Measurements from ENCODE around the gene DYNLRB1.
A peak's percentile ranks its signal among the peaks of the same experiment; 100 is the strongest.
"Not testable (repeated sequence)": the region's sequence is repeated elsewhere in the genome, so short reads cannot be mapped to it uniquely, and the experiment has no call there.

The DYNLRB1 gene

DNA sequence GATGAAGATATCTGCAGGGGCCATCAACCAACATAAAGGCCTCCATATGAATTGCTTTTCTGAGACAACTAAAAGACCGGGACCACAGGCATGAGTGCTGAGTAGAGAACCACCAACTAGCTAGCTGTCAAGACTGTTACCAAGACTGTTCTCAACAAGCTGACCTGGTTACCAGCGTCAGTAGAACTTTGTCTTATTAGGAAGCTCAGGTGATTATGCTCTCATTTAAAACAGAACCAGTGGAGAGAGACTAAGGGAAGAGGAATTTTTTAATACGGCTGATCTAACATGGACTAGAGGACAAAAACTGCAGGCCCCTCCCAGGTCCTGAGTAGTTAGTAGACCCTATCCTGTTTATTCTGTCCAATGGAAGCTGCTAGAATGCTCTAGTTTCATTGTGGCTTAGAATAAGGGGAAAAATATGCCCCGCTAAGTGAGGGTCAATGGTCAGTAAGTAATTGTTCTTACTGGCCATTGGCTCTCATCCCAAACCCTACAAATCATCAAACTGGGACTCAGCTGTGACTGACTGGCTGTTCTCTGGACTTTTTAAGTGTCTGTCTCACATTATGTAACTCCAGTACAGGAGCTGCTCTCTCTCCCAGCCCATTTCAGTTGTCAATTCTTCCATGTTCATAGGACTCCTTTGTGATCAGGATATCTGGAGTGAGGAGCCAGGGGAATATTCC, 3.8 kb upstream of the DYNLRB1 start:
- DNase-seq: no peak

DNA sequence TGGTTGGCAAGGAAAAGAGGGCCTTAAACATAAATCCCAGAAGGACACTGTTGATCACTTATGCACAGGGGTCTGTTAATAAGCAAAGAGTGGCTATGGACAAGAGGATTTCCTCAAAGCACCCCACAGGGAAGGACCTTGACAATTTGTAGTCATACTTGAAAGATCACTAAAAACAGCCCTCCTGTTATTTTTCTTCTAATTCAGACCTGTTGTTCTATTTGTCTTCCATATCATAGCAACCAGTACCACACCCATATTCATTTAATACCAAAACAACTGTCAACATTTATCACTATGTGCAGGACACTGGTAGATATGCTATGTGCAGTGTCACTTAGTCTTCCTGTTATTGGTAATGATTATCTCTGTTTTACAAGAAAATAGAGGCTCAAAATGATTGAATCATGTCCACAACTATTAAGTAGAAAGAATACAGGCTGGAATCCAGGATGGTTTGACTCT, 3.2 kb upstream of the DYNLRB1 start:
- DNase-seq: no peak

DNA sequence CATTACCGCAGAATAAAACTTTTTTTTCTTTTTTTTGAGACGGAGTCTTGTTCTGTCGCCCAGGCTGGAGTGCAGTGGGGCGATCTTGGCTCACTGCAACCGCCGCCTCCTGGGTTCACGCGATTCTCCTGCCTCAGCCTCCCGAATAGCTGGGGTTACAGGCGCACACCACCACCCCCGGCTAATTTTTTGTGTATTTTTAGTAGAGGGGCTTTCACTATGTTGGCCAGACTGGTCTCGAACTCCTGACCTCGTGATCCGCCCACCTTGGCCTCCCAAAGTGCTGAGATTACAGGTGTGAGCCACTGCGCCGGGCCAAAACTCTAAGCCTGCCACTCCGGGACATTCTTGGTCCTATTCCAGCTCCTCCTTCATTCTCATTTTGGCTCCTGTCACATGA, 2.2 kb upstream of the DYNLRB1 start:
- DNase-seq: not testable (repeated sequence)

DNA sequence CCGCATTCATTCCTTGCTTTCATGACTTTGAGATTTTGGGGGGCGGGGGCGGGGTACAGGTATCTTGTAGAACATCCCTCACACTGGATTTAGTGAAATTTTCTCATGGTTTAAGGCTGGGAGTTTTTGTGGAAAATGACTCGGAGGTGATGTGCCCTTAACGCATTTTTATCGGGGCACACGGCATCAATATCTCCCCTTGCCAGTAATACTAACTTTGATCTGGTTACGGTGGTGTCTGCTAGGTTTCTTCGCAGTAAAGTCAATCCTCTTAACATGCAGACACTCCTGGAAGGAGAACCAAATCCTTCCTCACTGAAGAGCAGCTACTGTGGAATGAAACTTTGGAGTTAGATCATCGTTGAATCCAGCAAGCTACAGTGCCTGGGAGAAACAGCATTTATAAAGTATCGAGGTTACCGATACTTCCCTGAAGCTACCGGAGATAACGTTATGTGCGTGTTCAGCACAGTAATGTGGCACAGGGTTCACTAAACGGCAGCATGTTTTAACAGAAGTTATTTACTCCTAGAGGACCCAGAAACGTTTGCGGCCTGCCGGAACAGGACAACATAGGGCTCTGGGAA, 1.2 kb upstream of the DYNLRB1 start:
- DNase-seq: peak; percentile 8

DNA sequence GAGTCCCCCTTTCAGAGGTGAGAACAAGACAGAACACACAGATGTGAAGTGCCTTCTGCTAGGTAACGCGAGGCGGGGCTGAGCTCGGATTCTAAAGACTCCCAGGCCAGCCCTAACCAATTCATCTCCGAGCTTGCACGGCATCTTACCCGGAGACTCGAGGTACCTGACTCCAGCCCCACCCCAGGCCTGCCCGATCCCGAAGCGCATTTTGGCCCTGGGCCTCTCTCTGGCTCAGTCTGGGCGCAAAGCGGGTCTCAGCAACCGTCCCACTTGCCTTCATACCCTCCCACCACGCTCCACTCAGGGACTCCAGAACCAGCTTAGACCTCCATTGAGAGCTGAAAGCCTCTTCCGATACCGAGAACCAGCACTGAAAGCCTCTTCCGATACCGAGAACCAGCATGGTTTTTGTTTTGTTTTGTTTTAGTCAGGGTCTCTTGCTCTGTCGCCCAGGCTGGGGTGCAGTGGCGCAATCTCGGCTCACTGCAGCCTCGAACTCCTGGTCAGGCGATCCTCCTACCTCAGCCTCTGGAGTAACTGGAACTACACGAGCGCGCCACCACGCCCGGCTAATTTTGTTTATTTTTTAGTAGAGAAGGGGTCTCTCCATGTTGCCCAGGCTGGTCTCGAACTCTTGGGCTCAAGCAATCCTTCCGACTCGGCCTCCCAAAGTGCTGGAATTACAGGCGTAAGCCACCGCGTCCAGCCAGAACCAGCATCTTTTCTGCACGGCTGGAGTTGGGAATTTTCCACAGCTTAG, 557 bp upstream of the DYNLRB1 start:
- peak; percentile 36 for DNase-seq

DNA sequence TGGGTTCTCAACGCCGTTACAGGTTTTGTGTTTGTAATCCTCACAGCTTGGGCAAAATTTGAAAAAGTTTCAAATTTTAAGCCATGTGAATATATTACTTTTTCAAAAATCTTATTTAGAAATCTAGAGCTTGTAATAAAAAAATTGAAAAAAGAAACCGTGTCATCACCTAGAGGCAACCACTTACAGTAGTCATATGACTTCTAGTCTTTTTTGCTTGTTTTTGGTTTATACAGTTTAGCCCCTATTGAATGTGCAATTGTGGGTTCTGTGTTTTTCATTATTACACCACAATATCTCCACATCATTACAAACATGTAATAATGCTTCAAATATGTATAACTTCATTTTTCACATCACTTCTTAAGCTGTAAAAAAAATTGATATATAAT, 888 bp downstream of the DYNLRB1 start:
- no peak for DNase-seq

DNA sequence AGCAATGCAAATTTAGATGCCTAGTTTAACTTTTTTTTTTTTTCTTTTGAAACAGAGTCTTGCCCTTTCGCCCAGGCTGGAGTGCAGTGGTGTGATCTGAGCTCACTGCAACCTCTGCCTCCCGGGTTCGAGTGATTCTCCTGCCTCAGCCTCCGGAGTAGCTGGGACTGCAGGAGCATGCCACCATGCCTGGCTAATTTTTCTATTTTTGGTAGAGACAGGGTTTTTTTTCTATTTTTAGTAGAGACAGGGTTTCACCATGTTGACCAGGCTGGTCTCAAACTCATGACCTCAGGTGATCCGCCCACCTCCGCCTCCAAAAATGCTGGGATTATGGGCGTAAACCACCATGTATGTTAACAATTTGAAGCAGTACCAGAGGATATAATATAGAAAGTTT, 2.6 kb downstream of the DYNLRB1 start:
- not testable (repeated sequence) for DNase-seq

DNA sequence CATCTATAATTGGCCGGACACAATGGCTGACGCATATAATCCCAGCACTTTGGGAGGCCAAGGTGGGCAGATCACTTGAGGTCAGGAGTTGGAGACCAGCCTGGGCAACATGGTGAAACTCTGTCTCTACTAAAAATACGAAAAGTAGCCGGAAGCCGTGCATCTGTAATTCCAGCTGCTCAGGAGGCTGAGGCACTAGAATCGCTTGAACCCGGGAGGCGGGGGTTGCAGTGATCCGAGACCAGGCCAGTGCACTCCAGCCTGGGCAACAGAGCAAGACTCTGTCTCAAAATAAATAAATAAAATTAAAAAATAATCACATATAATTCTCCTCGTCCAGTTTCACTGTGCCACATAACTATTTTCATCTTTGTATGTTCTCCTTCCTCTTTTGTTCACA, 3.6 kb downstream of the DYNLRB1 start:
- DNase-seq: not testable (repeated sequence)

DNA sequence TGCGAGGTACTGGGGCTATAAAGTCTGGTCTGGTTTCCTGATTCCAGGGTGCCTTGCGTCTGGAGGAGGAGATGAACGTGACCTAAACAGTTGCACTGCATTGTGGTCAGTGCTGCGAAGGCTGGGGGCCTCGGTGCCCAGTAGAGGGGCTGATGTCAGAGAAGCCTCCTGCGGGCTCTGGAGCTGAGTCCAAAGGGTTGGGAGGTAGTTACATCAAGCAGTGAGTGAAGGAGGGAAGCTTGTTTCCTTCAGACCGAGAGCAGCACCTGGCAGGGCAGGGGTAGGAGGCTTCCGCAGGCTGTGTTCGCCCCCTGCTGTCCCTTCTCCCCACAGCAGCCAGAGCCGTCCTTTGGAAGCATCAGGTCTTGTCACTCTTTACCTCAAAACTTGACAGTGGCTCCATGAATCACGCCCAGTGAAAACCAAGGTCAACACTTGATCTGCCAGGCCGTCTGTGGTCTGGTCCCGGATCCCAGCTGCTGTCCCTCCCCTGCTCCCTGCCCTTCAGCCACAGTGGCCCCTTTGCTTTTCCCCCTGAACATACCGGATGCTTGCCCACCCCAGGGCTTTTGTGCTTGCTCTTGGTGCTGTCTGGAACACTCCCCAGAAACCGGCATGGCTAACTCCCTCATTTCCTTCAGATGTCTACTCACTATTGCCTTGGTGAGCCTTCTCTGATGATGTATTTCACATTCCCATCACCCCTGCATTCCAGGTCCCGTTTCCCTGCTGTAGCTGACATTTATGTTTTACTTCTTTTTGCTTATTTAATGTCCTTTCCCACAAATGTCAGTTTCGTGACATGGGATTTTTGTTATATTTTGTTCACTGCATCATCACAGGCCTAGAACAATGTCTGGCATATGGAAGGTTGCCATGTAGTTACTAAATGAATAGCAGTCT, 7.0 kb downstream of the DYNLRB1 start:
- peak; percentile 59 for DNase-seq

DNA sequence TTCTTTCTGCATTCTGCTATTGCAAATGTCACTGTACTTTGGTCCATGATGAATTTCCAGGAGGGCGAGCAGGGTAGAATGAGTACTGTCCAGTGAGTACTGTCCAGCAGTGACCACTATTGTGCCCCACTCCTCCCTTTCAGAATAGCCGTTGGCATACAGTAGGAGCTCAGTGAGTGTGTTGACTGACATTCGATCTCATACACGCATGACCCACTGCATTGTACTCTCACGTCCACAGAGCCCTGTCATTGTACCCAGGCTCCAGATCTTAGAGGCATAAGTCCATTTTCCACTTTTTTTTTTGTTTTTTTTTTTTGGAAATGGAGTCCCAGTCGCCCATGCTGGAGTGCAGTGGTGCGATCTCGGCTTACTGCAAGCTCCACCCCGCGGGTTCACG, 8.2 kb downstream of the DYNLRB1 start:
- no peak for DNase-seq

DNA sequence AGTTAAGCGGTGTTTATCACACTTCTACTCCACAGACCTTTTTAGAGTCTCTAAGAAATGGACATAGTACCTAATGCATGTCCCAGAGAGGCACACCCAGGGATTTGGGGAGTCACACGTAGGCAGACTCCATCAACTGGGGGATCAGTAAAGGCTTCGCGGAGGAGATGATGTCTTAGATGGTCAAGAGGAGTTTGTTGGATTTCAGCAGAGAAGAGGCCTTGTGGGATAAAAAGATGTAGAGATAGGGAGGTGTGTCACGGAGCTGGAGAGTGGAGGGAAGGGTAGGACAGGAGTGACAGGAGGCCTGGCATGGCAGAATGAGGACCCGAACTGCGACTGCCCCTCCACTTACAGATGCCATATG, 9.1 kb downstream of the DYNLRB1 start:
- no peak for DNase-seq

DNA sequence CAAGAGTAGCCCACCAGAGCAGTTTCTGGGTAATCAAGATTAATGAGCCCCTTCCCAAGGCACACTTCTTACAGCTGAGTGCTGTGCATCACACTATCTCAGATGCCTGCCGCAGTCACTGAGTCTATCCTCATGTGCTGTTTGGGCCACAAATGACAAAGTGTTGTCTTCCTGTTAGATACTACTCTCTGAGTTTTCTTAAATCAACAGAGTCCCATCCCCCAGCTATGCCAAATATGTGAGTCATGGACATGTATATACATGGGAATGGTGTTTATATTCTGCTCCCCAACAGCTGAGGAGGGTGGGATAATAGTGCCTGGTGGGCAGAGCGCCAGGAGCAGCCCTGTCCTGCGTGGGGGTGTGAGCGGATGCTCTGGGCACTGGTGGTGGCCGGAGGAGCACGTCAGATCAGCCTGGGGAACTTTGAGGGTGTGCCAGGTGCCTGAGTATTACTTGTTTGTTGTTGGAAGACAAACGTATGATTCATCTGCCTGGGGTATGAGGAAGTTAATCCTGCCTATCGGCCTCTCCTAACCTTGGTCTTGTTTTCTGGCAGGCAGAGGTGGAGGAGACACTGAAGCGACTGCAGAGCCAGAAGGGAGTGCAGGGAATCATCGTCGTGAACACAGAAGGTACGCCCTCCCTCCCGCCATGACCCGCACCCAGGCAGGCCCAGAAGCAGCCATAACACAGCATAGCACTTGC, 9.6 kb downstream of the DYNLRB1 start:
- peak; percentile 95 for DNase-seq

DNA sequence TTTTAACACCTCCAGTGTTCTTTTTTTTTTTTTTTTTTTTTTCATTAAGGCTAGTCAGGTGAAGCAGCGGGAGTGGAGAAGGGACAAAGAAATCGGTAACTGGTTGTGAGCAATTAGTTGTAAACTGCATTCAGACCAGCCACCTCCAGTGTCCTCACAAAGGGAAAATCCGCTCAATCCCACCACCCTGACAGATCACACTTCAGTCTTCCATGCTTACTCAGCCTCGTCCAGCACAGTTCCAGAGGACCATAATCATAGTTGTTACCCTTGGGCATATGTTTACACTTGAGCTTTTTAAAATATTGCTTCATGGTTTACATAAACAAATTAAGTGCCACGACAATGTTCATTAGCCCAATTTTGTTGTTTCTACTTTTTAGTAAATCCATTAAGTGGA, 10.2 kb downstream of the DYNLRB1 start:
- DNase-seq: no peak

DNA sequence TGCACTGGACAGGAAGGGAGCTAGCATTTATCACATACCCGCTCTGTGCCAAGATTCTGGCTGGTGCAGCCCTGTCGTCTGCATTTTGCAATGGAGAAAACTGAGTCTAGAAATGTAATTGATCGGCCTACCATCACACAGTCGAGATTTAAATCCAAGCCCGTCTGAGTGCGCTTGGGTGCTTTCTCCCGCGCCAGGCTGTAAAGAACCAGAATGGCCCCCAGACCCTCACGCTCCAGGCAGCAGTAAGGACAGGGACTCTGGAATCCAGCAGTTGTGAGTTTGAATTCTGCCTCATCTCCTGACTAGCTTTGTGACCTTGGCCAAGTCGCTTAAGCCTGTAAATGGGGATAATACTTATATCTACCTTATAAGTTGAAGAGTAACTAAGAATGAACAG, 10.8 kb downstream of the DYNLRB1 start:
- no peak for DNase-seq

DNA sequence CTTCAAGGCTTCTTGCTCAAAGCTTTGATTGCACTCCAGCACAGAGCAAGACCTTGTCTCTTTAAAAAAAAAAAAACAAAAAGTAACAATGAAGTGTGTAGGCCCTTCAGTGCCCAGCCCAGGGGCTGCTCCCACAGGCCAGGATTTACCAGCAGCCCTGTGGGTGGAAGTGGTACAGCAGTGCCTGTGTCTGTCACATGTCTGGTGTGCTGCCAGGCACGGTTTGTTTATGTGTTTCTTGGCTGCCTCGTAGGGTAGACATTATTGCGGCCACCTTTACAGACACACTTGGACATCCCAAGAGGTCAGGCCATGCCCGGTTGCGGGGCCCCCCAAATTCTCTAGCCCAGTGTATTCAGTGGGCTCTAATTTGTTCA, 12.7 kb downstream of the DYNLRB1 start:
- no peak for DNase-seq

DNA sequence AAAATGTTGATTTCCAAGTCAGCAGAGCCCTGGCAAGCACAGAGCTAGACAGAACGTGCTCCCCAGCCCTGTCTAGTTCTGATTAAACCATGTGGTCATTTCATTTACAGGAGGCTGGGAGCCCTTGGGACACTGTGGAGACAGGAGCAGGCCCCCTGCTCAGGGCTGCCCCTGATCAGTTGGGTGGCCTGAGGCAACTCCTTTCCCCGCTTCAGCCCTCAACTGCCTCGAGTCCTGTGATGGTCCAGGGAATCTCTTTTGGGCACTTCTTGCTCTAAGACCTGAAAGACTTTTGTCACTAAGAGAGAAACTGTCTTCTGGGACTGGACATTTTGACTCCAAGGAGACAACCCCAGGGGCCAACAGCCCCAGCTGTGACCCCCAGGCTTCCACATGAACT, 13.5 kb downstream of the DYNLRB1 start:
- no peak for DNase-seq

DNA sequence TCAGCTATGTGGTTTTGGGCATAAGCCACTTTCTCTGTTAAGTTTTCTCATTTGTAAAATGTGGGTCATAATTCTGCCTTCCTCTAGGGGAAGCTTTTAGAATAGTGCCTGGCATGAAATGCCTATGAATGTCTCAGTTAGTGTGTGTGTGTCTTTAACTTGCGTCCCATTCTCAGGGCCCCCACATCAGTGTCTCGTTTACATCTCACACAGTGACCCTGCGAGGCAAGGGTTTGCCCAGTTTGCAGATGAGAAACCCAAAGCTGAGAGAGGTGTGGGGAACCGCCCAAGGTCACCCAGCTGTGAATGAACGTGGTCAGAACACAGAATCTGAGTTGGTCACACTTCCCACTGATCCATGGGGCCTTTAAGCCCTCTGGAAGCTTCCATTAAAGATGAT, 14.1 kb downstream of the DYNLRB1 start:
- no peak for DNase-seq

DNA sequence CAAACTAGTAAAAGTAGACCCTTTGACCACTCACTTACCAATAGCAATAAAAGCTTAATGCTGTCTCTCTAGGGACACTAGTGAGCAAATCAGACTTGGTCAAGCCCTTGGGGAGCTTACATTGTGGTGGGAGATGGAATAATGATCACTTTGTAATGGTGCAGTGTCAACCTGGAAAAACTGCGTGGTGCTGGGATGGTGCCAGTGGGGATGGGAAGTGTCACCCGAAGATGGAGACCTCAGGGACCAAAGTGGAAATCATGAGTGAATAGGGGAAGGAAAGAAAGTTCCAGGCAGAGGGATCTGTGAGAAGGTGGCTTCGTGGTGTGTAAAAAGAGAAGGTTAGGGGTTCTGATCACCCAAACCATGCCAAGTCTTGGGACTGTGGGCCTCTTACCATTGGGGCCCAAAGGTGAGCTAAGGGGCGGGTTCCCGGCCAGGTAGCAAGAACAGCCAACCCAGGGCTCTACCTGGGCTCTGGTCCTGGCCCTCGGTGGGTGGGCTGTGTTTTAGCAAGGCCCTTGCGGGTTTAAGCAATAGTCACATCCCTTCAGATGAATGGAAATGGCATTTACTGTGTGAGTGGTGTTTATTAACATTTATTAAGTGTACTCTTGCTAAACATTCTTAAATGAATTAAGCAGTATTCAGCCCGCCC, 15.5 kb downstream of the DYNLRB1 start:
- no peak for DNase-seq

DNA sequence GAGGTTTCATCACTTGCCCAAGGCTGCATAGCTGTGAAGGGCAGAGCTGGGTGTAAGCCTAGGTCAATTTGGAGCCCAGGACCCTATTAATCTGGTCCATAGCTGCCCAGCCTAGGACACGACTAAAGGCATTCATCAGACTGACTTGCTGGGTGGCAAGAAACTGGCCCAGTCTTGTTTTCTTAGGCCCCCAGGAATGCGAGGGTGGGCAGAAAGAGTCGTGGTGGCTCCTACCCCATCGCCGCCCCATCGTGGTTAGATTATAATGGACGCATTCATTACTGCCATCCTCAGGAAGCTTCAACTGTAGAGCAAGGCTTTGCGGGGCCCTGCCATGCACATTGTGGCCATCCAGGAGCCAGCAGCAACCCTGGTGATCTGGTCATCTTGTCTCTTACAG, 16.1 kb downstream of the DYNLRB1 start:
- no peak for DNase-seq

DNA sequence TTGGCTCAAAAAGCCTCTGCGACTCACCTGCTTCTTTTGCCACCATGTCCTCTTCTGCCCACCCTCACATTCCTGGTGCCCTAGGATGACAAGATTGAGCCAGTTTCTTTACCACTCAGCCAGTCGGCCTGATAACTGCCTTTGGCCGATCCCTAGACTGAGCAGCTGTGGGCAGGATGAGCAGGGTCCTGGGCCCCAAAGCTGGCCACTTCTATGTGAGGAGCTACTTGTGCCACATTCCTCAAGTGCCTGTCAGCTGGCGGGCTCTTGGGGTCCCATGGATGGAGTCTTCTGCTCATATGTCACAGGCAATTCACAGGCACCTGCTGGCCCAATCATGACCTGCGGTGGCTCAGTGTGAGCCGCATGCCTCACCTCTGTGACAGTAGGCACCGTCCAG, 16.5 kb downstream of the DYNLRB1 start:
- no peak for DNase-seq

DNA sequence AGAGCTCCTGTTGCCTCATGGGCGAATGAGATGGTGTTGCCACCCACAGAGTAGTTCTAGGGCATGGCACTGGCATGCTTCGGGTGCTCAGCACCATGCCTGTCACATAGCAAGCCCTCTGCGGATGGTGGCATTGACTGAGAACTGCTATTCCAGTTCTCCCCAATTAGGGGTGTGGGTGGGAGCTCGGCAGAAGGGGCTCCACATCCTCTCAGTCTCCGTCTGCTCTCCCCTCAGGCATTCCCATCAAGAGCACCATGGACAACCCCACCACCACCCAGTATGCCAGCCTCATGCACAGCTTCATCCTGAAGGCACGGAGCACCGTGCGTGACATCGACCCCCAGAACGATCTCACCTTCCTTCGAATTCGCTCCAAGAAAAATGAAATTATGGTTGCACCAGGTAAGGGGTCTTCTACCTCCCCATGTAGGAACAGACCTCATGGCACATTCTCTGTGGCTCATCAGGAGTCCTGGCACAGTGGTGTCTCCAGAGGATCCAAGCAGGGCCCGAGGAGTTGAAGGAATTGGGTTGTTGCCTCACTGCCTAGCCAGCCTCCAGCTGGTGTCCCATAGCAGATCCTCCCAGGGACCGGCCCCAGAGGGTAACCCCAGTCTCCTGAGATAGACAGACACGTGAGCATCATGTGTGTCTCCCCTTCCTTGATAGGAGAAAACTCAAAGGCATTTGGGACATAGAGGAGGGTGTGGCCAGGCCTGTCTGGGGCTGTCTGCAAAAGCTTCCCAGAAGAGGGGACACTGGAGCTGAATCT, 18.4 kb downstream of the DYNLRB1 start:
- no peak for DNase-seq

Data from fibroblast of skin of right quadriceps (primary cell).